MCF 10A (cell line): ENCODE results near the gene SIT1. TPM values are rescaled to one million over a fixed set of nuclear protein-coding genes. Genes with fewer than 3 reads are reported as not detected.
"Not testable (repeated sequence)": the region's sequence is repeated elsewhere in the genome, so short reads cannot be mapped to it uniquely, and the experiment has no call there.

Source experiments
- BruUV-seq: library from RNA; stranded (reverse); fragments of 400-500 nt; replicated peaks from 2 replicates; lab custom pipeline; 2021; lab: Mats Ljungman, UMichigan
- CTCF ChIA-PET: fragments of 300-600 bp; sonication (Branson Sonifier 250); formaldehyde crosslinking; extraction: SDS; loops from one replicate; lab custom pipeline; 2021; ENCODE audit warnings: antibody characterized with exemption, inconsistent platforms; lab: Yijun Ruan, JAX
- POLR2A ChIA-PET: fragments of 300-600, 350-650 bp; sonication (Branson Sonifier 250); formaldehyde crosslinking; extraction: SDS; loops from one replicate; lab custom pipeline; 2020; ENCODE audit warnings: antibody characterized with exemption, inconsistent platforms; lab: Yijun Ruan, JAX
- DNase-seq: peaks from one replicate; pipeline ENCODE4 v3.0.0-alpha.2; 2018; ENCODE audit not compliant: unreplicated experiment
- H3K27ac Mint-ChIP-seq: one replicate; pipeline ENCODE4 v1.8.0; 2022; ENCODE audit warnings: mild to moderate bottlenecking, low read depth, mixed read lengths; ENCODE audit not compliant: unreplicated experiment
- H3K27me3 Mint-ChIP-seq: one replicate; pipeline ENCODE4 v1.8.0; 2022; ENCODE audit warnings: mixed read lengths; ENCODE audit not compliant: insufficient read depth, unreplicated experiment
- H3K36me3 Mint-ChIP-seq: one replicate; pipeline ENCODE4 v1.8.0; 2022; ENCODE audit warnings: mild to moderate bottlenecking, moderate library complexity, mixed read lengths; ENCODE audit not compliant: insufficient read depth, unreplicated experiment
- H3K4me1 Mint-ChIP-seq: one replicate; pipeline ENCODE4 v1.8.0; 2022; ENCODE audit warnings: mixed read lengths; ENCODE audit not compliant: insufficient read depth, unreplicated experiment
- H3K4me3 Mint-ChIP-seq: one replicate; pipeline ENCODE4 v1.8.0; 2022; ENCODE audit warnings: mild to moderate bottlenecking, moderate library complexity, mixed read lengths; ENCODE audit not compliant: unreplicated experiment
- H3K9me3 Mint-ChIP-seq: one replicate; pipeline ENCODE4 v1.8.0; 2022; ENCODE audit warnings: mixed read lengths; ENCODE audit not compliant: unreplicated experiment
- CTCF ChIP-seq: fragments of 200-600 bp; IDR thresholded peaks from one replicate; pipeline ENCODE4 v1.8.0; 2022; ENCODE audit warnings: antibody characterized with exemption, mild to moderate bottlenecking; ENCODE audit not compliant: unreplicated experiment
- intact Hi-C: fragments of 100-400 bp; cut with micrococcal nuclease; formaldehyde crosslinking; loops from 2 replicates; pipeline ENCODE4 v1.14.1; 2022
- total RNA-seq: library from RNA; stranded (reverse); gene quantifications from 2 replicates; pipeline ENCODE4 v1.2.3, GENCODE V29; 2022

SIT1 gene
- total RNA-seq, 1 experiment from 2014 or later: not detected

GRCh38 chr9:35639631-35640030 is 11.1 kb downstream of the SIT1 start:
- ChIA-PET POLR2A (interaction anchor here (1.3 kb wide), 1 partner anchor 35 kb away, joined by 3 read pairs; the partner anchor contains the start of gene TESK1), CTCF (interaction anchor here (1.0 to 1.6 kb wide), 2 partner anchors 28 to 117 kb away, joined by 3 to 6 read pairs; no protein-coding TSS in a partner anchor)
- H3K27ac Mint-ChIP-seq: no peak overlapping the region
- H3K4me1 Mint-ChIP-seq: peaks cover 4% of the 10 kb centered on the region
- TF ChIP-seq CTCF: no peak
- H3K4me3 Mint-ChIP-seq: no peak overlapping the region
- intact Hi-C loops: loop anchor here (5.0 kb wide), 1 partner anchor 157 kb away; no protein-coding TSS in a partner anchor
- no peak for DNase-seq
- BruUV-seq: no TSS peak
- H3K9me3 Mint-ChIP-seq: no peaks in the 10 kb centered on the region
- H3K27me3 Mint-ChIP-seq: no peaks in the 10 kb centered on the region
- H3K36me3 Mint-ChIP-seq: peaks cover 4% of the 10 kb centered on the region

- H3K9me3 Mint-ChIP-seq, H3K4me3 Mint-ChIP-seq, H3K4me1 Mint-ChIP-seq, intact Hi-C loops, DNase-seq, H3K27ac Mint-ChIP-seq, H3K27me3 Mint-ChIP-seq, H3K36me3 Mint-ChIP-seq, BruUV-seq: not testable (repeated sequence)
- CTCF ChIA-PET: interaction anchor here (1.6 kb wide), 1 partner anchor 28 kb away, joined by 6 read pairs; no protein-coding TSS in a partner anchor
- POLR2A ChIA-PET: interaction anchor here (1.3 kb wide), 1 partner anchor 34 kb away, joined by 3 read pairs; the partner anchor contains the start of gene TESK1
Observed at GRCh38 chr9:35639225-35639624, 11.5 kb downstream of the SIT1 start.

GRCh38 chr9:35638751-35639150 is 12.0 kb downstream of the SIT1 start:
- ChIA-PET POLR2A (interaction anchor here (1.3 kb wide), 1 partner anchor 34 kb away, joined by 3 read pairs; the partner anchor contains the start of gene TESK1), CTCF (interaction anchor here (0.6 to 0.7 kb wide), 2 partner anchors 41 to 201 kb away, joined by 3 read pairs; no protein-coding TSS in a partner anchor)
- H3K36me3 Mint-ChIP-seq, H3K4me3 Mint-ChIP-seq, H3K4me1 Mint-ChIP-seq, H3K9me3 Mint-ChIP-seq, H3K27ac Mint-ChIP-seq, H3K27me3 Mint-ChIP-seq, intact Hi-C loops, DNase-seq, BruUV-seq: not testable (repeated sequence)

GRCh38 chr9:35637427-35637955 is 13.2 kb downstream of the SIT1 start:
- H3K27ac Mint-ChIP-seq, DNase-seq, H3K4me1 Mint-ChIP-seq, intact Hi-C loops, H3K36me3 Mint-ChIP-seq, POLR2A ChIA-PET, H3K9me3 Mint-ChIP-seq, CTCF ChIA-PET, BruUV-seq, H3K27me3 Mint-ChIP-seq, H3K4me3 Mint-ChIP-seq: not testable (repeated sequence)

GRCh38 chr9:35636877-35637246 is 13.9 kb downstream of the SIT1 start:
- H3K4me3 Mint-ChIP-seq, H3K4me1 Mint-ChIP-seq, H3K27ac Mint-ChIP-seq, H3K27me3 Mint-ChIP-seq, H3K9me3 Mint-ChIP-seq, BruUV-seq, H3K36me3 Mint-ChIP-seq, DNase-seq, intact Hi-C loops: not testable (repeated sequence)
- CTCF ChIA-PET: interaction anchor here (0.8 to 1.7 kb wide), 2 partner anchors 8 to 10 kb away, joined by 3 to 7 read pairs; no protein-coding TSS in a partner anchor
- POLR2A ChIA-PET: interaction anchor here (1.0 kb wide), 1 partner anchor 8 kb away, joined by 3 read pairs; no protein-coding TSS in a partner anchor
